ENCODE data around the gene VPS37B. TPM values are rescaled to one million over a fixed set of nuclear protein-coding genes. Genes with fewer than 3 reads are reported as not detected.

The VPS37B gene
- total and polyA plus RNA-seq, 12 donors, result 11.0 to 52.4 (median 28.0) TPM

GRCh38 chr12:122850695-122851350 is 45.1 kb downstream of the VPS37B start:
- peaks cover 0 to 3% of the 10 kb centered on the region in 2 donors for H3K36me3 ChIP-seq (replicated peaks in 1 of 2)
- H3K4me3 ChIP-seq, result no peak overlapping the region
- DNase-seq, result peak in 3 of 7 donors; percentile 21 to 48 (median 45)
- H3K27ac ChIP-seq, result peak overlapping the region in 1 of 5 donors; percentile 59
- TF ChIP-seq POLR2A (IDR thresholded peaks at IDR 0.05), result no peak
- no peak for TF ChIP-seq CTCF (IDR thresholded peaks at IDR 0.05)
- intact Hi-C loops (cut with DNase I), result loop anchor here in 1 of 2 donors (10.0 kb wide), 1 partner anchor 56 kb away; no protein-coding TSS in a partner anchor
- no peaks in the 10 kb centered on the region for H3K27me3 ChIP-seq
- 79 to 97% (median 82%) methylated on average over 11 to 25 of the region's 27 CpGs for WGBS, 4 donors
- H3K4me1 ChIP-seq (replicated peaks in 1 of 2), result peaks cover 11 to 17% of the 10 kb centered on the region in 2 donors
- no peaks in the 10 kb centered on the region for H3K9me3 ChIP-seq (replicated peaks in 1 of 3)

GRCh38 chr12:122850048-122850445 is 45.9 kb downstream of the VPS37B start:
- WGBS, 4 donors, result 90 to 94% (median 92%) methylated on average over 8 to 14 of the region's 14 CpGs
- no peaks in the 10 kb centered on the region for H3K9me3 ChIP-seq (replicated peaks in 1 of 3)
- DNase-seq, result no peak
- no peak overlapping the region for H3K4me3 ChIP-seq
- H3K4me1 ChIP-seq (replicated peaks in 1 of 2), result peaks cover 14 to 20% of the 10 kb centered on the region in 2 donors
- no peaks in the 10 kb centered on the region for H3K27me3 ChIP-seq
- no peaks in the 10 kb centered on the region for H3K36me3 ChIP-seq (replicated peaks in 1 of 2)
- H3K27ac ChIP-seq, result no peak overlapping the region
- intact Hi-C loops (cut with DNase I), result loop anchor here in 1 of 2 donors (10.0 kb wide), 1 partner anchor 55 kb away; no protein-coding TSS in a partner anchor
- TF ChIP-seq CTCF (IDR thresholded peaks at IDR 0.05) (no peak), POLR2A (IDR thresholded peaks at IDR 0.05) (no peak)

GRCh38 chr12:122849352-122850047 is 46.4 kb downstream of the VPS37B start:
- Histone ChIP-seq H3K27ac (no peak overlapping the region), H3K4me1 (replicated peaks in 1 of 2) (peaks cover 20 to 25% of the 10 kb centered on the region in 2 donors), H3K27me3 (no peaks in the 10 kb centered on the region), H3K36me3 (replicated peaks in 1 of 2) (no peaks in the 10 kb centered on the region), H3K4me3 (no peak overlapping the region), H3K9me3 (replicated peaks in 1 of 3) (no peaks in the 10 kb centered on the region)
- DNase-seq, result peak in 2 of 7 donors; percentile 12 to 15
- TF ChIP-seq CTCF (IDR thresholded peaks at IDR 0.05), result no peak
- no peak for TF ChIP-seq POLR2A (IDR thresholded peaks at IDR 0.05)
- intact Hi-C loops (cut with DNase I), result loop anchor here in 1 of 2 donors (10.0 kb wide), 1 partner anchor 55 kb away; no protein-coding TSS in a partner anchor
- 87 to 97% (median 89%) methylated on average over 16 to 26 of the region's 26 CpGs for WGBS, 4 donors
